HepG2 (cell line): Measurements from ENCODE around the gene TXNDC11. TPM values are rescaled to one million over a fixed set of nuclear protein-coding genes. Genes with fewer than 3 reads are reported as not detected.

Experiments
- ATAC-seq: fragments of 200-7000 bp; cut with Tn5 transposase; 3 replicates; pipeline ENCODE4 v1.9.1; 2020; ENCODE audit warnings: mild to moderate bottlenecking, moderate library complexity
- BruUV-seq: library from RNA; stranded (reverse); fragments of 400-500 nt; replicated peaks from 2 replicates; lab custom pipeline; 2021; lab: Mats Ljungman, UMichigan
- CTCF ChIA-PET: fragments of 300-600 bp; formaldehyde crosslinking; extraction: SDS; loops from one replicate; lab custom pipeline; 2021; ENCODE audit warnings: low total read pairs, inconsistent platforms, low intra/inter-chr PET ratio; lab: Yijun Ruan, JAX
- POLR2A ChIA-PET: fragments of 350-600 bp; sonication (Branson Sonifier 250); formaldehyde crosslinking; loops from one replicate; lab custom pipeline; 2020; ENCODE audit warnings: antibody characterized with exemption, inconsistent platforms; lab: Yijun Ruan, JAX
- DNase-seq: peaks from one replicate; pipeline ENCODE4 v3.0.0-alpha.2; 2015; ENCODE audit warnings: low spot score
- FAIRE-seq: peaks from 3 replicates; lab custom pipeline; 2011; peaks lifted over from hg19 to GRCh38; lab: Jason Lieb, UNC
- H2AFZ ChIP-seq: one replicate; pipeline ENCODE4 v1.6.1; 2011; ENCODE audit warnings: low read length, inconsistent platforms
- H3K27ac ChIP-seq: fragments of 300-600 bp; 3 replicates; pipeline ENCODE4 v1.8.0; 2011; ENCODE audit warnings: mixed run types, mild to moderate bottlenecking, mixed read lengths, low read length, inconsistent platforms; ENCODE audit not compliant: insufficient read depth; ENCODE audit errors: extremely low read length
- H3K27me3 ChIP-seq, 2 experiments: fragments of 200-600 bp in 1 of 2; 2 replicates in 1 of 2; 3 replicates in 1 of 2; pipeline versions ENCODE4 v1.6.0 to v1.8.0; 2011; ENCODE audit warnings: low read length in 2 of 2, mild to moderate bottlenecking in 2 of 2, moderate library complexity in 2 of 2, inconsistent platforms in 1 of 2; ENCODE audit not compliant: insufficient read depth in 2 of 2, control insufficient read depth in 1 of 2
- H3K36me3 ChIP-seq, 2 experiments: fragments of 200-600 bp in 1 of 2; replicated peaks in 1 of 2; 2 replicates in 1 of 2; 3 replicates in 1 of 2; pipeline versions ENCODE4 v1.5.1 to v1.8.0; 2011; ENCODE audit warnings: low read length in 2 of 2, inconsistent platforms in 1 of 2; ENCODE audit not compliant: insufficient read depth in 2 of 2, control insufficient read depth in 1 of 2
- H3K4me1 ChIP-seq: 2 replicates; pipeline ENCODE4 v1.5.1; 2012; ENCODE audit warnings: low read length, inconsistent platforms; ENCODE audit not compliant: insufficient read depth
- H3K4me2 ChIP-seq: 2 replicates; pipeline ENCODE4 v1.6.0; 2011; ENCODE audit warnings: low read depth, low read length, inconsistent platforms
- H3K4me3 ChIP-seq, 3 experiments: fragments of 200-600 bp in 1 of 3; sonication (generic), shearing (Covaris generic) in 1 of 3; replicated peaks in 1 of 3; 2 replicates each; pipeline ENCODE4 v1.5.1; 2011 to 2016; ENCODE audit warnings: low read length in 3 of 3, inconsistent platforms in 2 of 3, low read depth in 2 of 3, mild to moderate bottlenecking in 2 of 3, control low read depth in 1 of 3, mixed read lengths in 1 of 3; ENCODE audit not compliant: insufficient read depth in 1 of 3
- H3K79me2 ChIP-seq: one replicate; pipeline ENCODE4 v1.6.1; 2011; ENCODE audit warnings: low read length, inconsistent platforms; ENCODE audit not compliant: insufficient read depth
- H3K9ac ChIP-seq: 2 replicates; pipeline ENCODE4 v1.6.0; 2011; ENCODE audit warnings: mild to moderate bottlenecking, low read depth, low read length, inconsistent platforms; ENCODE audit not compliant: insufficient read depth
- H3K9me3 ChIP-seq: 2 replicates; pipeline ENCODE4 v1.5.1; 2012; ENCODE audit warnings: mild to moderate bottlenecking, low read length
- H4K20me1 ChIP-seq: 2 replicates; pipeline ENCODE4 v1.6.0; 2011; ENCODE audit warnings: inconsistent platforms, mild to moderate bottlenecking, low read length, moderate library complexity; ENCODE audit not compliant: insufficient read depth
- LCORL ChIP-seq, 2 experiments: fragments of 450-650 bp in 1 of 2; sonication (generic) in 1 of 2; formaldehyde crosslinking in 1 of 2; IDR thresholded peaks; 2 replicates each; pipeline versions ENCODE4 v1.5.0 to v1.6.1; 2017 to 2020; ENCODE audit warnings: antibody characterized with exemption in 1 of 2, missing genetic modification reagents in 1 of 2
- MIXL1 ChIP-seq: IDR thresholded peaks from 2 replicates; pipeline ENCODE4 v1.6.1; 2016
- NFYB ChIP-seq: sonication (generic); formaldehyde crosslinking; IDR thresholded peaks from 2 replicates; pipeline ENCODE4 v1.4.0; 2020; ENCODE audit warnings: missing genetic modification reagents
- NR2F1 ChIP-seq, 2 experiments: fragments of 450-650 bp in 1 of 2; formaldehyde crosslinking in 1 of 2; IDR thresholded peaks; 2 replicates each; pipeline versions ENCODE4 v1.5.0 to v1.6.1; 2016 to 2020; ENCODE audit warnings: mild to moderate bottlenecking in 1 of 2, missing compliant biosample characterization in 1 of 2, missing genetic modification reagents in 1 of 2, moderate library complexity in 1 of 2
- SMYD3 ChIP-seq: sonication (generic); formaldehyde crosslinking; IDR thresholded peaks from 2 replicates; pipeline ENCODE4 v1.8.1; 2023; ENCODE audit warnings: mild to moderate bottlenecking, missing genetic modification reagents
- YY1 ChIP-seq: IDR thresholded peaks from 2 replicates; pipeline ENCODE4 v1.6.1; 2011; ENCODE audit warnings: low read length, low read depth, moderate library complexity, mild to moderate bottlenecking; ENCODE audit not compliant: insufficient read depth, insufficient replicate concordance
- ZNF296 ChIP-seq: sonication (generic); formaldehyde crosslinking; conservative IDR thresholded peaks from 2 replicates; pipeline ENCODE4 v1.5.0; 2020; ENCODE audit warnings: mild to moderate bottlenecking, missing genetic modification reagents
- ZNF550 ChIP-seq: sonication (generic); formaldehyde crosslinking; IDR thresholded peaks from 2 replicates; pipeline ENCODE4 v1.4.0; 2020; ENCODE audit warnings: mild to moderate bottlenecking, missing genetic modification reagents, borderline replicate concordance
- ZNF569 ChIP-seq: sonication (generic); formaldehyde crosslinking; IDR thresholded peaks from 2 replicates; pipeline ENCODE4 v1.5.0; 2020; ENCODE audit warnings: mild to moderate bottlenecking, missing genetic modification reagents, moderate library complexity, borderline replicate concordance
- ZNF781 ChIP-seq: sonication (generic); formaldehyde crosslinking; IDR thresholded peaks from 2 replicates; pipeline ENCODE4 v1.5.1; 2020; ENCODE audit warnings: borderline replicate concordance, mild to moderate bottlenecking, missing genetic modification reagents; ENCODE audit errors: not compliant biosample characterization
- ZSCAN31 ChIP-seq: sonication (generic); formaldehyde crosslinking; IDR thresholded peaks from 2 replicates; pipeline ENCODE4 v1.5.0; 2020; ENCODE audit warnings: low read depth, mild to moderate bottlenecking, missing genetic modification reagents
- WGBS: methylation state at CpG from one replicate; pipeline ENCODE4 v1.1.6; 2017; ENCODE audit warnings: low lambda C conversion rate; 5-methylcytosine and 5-hydroxymethylcytosine counted together
- in situ Hi-C: cut with HindIII; loops from 2 replicates; pipeline ENCODE4 v1.10.0; 2017; ENCODE audit warnings: low pct_unique_long_range_greater_than_20kb; ENCODE audit not compliant: extremely low pct_ligation_motif_present
- intact Hi-C: fragments of 100-400 bp; cut with micrococcal nuclease; formaldehyde crosslinking; loops from one replicate; pipeline ENCODE4 v1.10.0; 2022; ENCODE audit not compliant: unreplicated experiment
- polyA plus RNA-seq, 8 experiments: library from polyadenylated mRNA; depleted of rRNA in 3 of 8; stranded (reverse) in 7 of 8; unstranded in 1 of 8; fragments of >200 nt; fragmentation: Illumina TruSeq in 4 of 8; extraction: Trizol in 4 of 8; gene quantifications; 2 replicates each; pipeline versions ENCODE4 v1.2.1 to v1.2.3, GENCODE V29; 2011 to 2016; ENCODE audit warnings: low read depth in 4 of 8, missing spikeins in 1 of 8, mixed read lengths in 1 of 8; ENCODE audit not compliant: insufficient read depth in 1 of 8
- total RNA-seq, 5 experiments: library from RNA; depleted of rRNA; stranded (reverse); fragments of >200 nt; fragmentation: Illumina TruSeq; extraction: Trizol; gene quantifications; 2 replicates each; pipeline ENCODE4 v1.2.3, GENCODE V29; 2016; ENCODE audit warnings: low read depth in 1 of 5
- TF ChIP-seq, protein P1 (sequence below): fragments of 450-650 bp; IDR thresholded peaks from 2 replicates; pipeline ENCODE4 v1.6.1; 2017
- TF ChIP-seq, protein P2 (sequence below): sonication (generic); formaldehyde crosslinking; IDR thresholded peaks from 2 replicates; pipeline ENCODE4 v1.4.0; 2020; ENCODE audit warnings: missing genetic modification reagents
- TF ChIP-seq, protein P3 (sequence below): sonication (generic); formaldehyde crosslinking; IDR thresholded peaks from 2 replicates; pipeline ENCODE4 v1.5.0; 2020; ENCODE audit warnings: mild to moderate bottlenecking, missing genetic modification reagents
- TF ChIP-seq, protein P4 (sequence below): sonication (generic); formaldehyde crosslinking; IDR thresholded peaks from 2 replicates; pipeline ENCODE4 v1.8.0; 2022; ENCODE audit warnings: missing genetic modification reagents, mild to moderate bottlenecking, borderline replicate concordance

Gene TXNDC11
- total and polyA plus RNA-seq, 2 of the 13 experiments (the other 11 are each of a cell fraction or from before 2014, with no cell fraction given): 74.9 to 123 TPM

DNA sequence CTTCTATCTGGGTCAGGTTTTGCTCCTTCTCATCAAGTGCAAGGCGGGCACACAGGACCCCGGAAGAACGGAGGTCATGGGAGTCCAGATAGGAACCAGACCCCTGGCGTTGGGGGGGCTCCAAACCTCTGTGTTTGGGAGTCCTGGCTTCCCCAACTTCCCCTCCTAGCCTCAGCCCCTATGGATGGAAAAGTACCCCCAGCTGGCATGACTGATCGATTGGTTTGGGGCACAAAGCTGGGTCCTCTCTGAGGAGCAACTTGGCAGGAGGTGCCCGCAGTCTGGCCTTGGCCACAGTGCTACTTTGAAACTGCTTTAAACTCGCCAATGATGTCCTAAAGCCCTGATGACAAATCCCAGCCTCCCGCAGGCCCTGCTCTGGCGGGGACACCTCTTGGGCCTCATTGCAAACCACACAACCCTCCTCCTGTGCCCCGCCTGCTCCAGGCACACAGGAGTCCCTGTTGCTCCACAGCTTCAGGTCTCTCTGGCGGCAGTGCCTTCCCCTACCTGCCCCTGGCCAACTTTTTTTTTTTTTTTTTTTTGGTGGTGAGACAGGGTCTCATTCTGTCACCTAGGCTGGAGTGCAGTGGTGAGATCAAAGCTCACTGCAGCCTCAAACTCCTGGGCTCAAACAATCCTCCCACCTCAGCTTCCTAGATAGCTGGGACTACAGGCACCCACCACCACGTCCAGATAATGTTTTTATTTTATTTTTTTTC lies 112.5 kb downstream of the TXNDC11 start:
- DNase-seq (peak; percentile 78), ATAC-seq (peak; percentile 78), FAIRE-seq (peak; percentile 72)
- in situ Hi-C loops (no loop called here), intact Hi-C loops (loop anchor here (2.0 kb wide), 1 partner anchor 35 kb away; no protein-coding TSS in a partner anchor)
- Histone ChIP-seq H2AFZ (no peak overlapping the region), H3K4me1 (peaks cover 65% of the 10 kb centered on the region), H3K36me3 (no peaks in the 10 kb centered on the region), H3K9ac (peak overlapping the region; percentile 19; the same call in 1 of the 2 replicates), H3K27ac (no peak overlapping the region), H3K27me3 (peaks cover 0 to 2% of the 10 kb centered on the region in 2 experiments; a peak in 1 of 5 replicates), H3K79me2 (no peaks in the 10 kb centered on the region), H3K4me3 (peak overlapping the region in 1 of 3 experiments; percentile 34; a peak in 2 of 6 replicates), H4K20me1 (no peaks in the 10 kb centered on the region), H3K9me3 (no peaks in the 10 kb centered on the region), H3K4me2 (peak overlapping the region; percentile 67)
- CTCF ChIA-PET: interaction anchor here (1.2 kb wide), 1 partner anchor 98 kb away, joined by 3 read pairs; no protein-coding TSS in a partner anchor
- WGBS: 18% methylated on average over 12 of the region's 12 CpGs
- POLR2A ChIA-PET: interaction anchor here (0.6 to 2.2 kb wide), 10 partner anchors 8 to 213 kb away, joined by 3 to 8 read pairs (median 4); partner anchors contain the start of genes TXNDC11 and ZC3H7A
- BruUV-seq: no TSS peak
- TF ChIP-seq, protein P1, sequence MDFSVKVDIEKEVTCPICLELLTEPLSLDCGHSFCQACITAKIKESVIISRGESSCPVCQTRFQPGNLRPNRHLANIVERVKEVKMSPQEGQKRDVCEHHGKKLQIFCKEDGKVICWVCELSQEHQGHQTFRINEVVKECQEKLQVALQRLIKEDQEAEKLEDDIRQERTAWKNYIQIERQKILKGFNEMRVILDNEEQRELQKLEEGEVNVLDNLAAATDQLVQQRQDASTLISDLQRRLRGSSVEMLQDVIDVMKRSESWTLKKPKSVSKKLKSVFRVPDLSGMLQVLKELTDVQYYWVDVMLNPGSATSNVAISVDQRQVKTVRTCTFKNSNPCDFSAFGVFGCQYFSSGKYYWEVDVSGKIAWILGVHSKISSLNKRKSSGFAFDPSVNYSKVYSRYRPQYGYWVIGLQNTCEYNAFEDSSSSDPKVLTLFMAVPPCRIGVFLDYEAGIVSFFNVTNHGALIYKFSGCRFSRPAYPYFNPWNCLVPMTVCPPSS: no peak
- TF ChIP-seq ZNF550 (no peak), ZSCAN31 (CRISPR knock-in tag) (no peak), NR2F1 (CRISPR knock-in tag; IDR thresholded peaks at IDR 0.05) (no peak), ZNF569 (CRISPR knock-in tag) (no peak), YY1 (no peak), SMYD3 (CRISPR knock-in tag) (no peak), LCORL (IDR thresholded peaks at IDR 0.05) (no peak), LCORL (CRISPR knock-in tag; IDR thresholded peaks at IDR 0.05) (peak; percentile 67; the same call in 1 of the 2 replicates), NFYB (no peak), MIXL1 (CRISPR knock-in tag) (no peak), ZNF296 (CRISPR knock-in tag) (no peak), ZNF781 (no peak)
- TF ChIP-seq, protein P2, sequence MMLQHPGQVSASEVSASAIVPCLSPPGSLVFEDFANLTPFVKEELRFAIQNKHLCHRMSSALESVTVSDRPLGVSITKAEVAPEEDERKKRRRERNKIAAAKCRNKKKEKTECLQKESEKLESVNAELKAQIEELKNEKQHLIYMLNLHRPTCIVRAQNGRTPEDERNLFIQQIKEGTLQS (CRISPR knock-in tag): no peak
- TF ChIP-seq, protein P3, sequence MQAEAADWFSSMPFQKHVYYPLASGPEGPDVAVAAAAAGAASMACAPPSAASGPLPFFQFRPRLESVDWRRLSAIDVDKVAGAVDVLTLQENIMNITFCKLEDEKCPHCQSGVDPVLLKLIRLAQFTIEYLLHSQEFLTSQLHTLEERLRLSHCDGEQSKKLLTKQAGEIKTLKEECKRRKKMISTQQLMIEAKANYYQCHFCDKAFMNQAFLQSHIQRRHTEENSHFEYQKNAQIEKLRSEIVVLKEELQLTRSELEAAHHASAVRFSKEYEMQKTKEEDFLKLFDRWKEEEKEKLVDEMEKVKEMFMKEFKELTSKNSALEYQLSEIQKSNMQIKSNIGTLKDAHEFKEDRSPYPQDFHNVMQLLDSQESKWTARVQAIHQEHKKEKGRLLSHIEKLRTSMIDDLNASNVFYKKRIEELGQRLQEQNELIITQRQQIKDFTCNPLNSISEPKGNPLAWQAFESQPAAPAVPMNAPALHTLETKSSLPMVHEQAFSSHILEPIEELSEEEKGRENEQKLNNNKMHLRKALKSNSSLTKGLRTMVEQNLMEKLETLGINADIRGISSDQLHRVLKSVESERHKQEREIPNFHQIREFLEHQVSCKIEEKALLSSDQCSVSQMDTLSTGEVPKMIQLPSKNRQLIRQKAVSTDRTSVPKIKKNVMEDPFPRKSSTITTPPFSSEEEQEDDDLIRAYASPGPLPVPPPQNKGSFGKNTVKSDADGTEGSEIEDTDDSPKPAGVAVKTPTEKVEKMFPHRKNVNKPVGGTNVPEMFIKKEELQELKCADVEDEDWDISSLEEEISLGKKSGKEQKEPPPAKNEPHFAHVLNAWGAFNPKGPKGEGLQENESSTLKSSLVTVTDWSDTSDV (CRISPR knock-in tag): no peak
- TF ChIP-seq, protein P4, sequence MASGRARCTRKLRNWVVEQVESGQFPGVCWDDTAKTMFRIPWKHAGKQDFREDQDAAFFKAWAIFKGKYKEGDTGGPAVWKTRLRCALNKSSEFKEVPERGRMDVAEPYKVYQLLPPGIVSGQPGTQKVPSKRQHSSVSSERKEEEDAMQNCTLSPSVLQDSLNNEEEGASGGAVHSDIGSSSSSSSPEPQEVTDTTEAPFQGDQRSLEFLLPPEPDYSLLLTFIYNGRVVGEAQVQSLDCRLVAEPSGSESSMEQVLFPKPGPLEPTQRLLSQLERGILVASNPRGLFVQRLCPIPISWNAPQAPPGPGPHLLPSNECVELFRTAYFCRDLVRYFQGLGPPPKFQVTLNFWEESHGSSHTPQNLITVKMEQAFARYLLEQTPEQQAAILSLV (CRISPR knock-in tag): no peak
